ENCODE measurements around the gene PLA1A.

DNA sequence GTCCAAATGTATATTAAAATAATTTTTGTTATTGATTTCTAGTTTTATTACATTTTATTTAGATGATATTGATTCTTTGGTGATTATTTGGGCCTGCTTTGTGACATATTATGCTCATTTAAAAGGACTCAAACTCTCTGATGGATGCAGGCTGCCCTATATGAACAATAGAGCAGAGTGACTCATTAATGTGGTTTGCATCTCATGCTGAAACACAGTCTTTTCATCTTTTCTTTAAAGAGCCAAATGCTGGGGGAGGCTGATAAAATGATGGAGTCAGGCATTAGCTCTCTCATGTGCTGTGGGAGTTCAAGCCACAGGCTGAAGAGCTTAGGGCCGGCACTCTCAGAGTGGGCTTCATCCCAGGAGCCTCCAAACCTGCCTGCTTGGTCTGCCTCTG is 7.2 kb downstream of the PLA1A start:
- no peak for TF ChIP-seq EZH2 (IDR thresholded peaks at IDR 0.05; ENCODE audit: insufficient read depth, poor library complexity, severe bottlenecking)
- no peak for TF ChIP-seq EZH2phosphoT487 (IDR thresholded peaks at IDR 0.05; ENCODE audit: insufficient read depth, low read depth)

Measured in GM23248 (cell line).